T-helper 2 cell (primary cell): ENCODE measurements around the gene NT5DC1.
"Not testable (repeated sequence)": the region's sequence is repeated elsewhere in the genome, so short reads cannot be mapped to it uniquely, and the experiment has no call there.

Experiments
- DNase-seq, 5 experiments: peaks; one replicate each; pipeline versions ENCODE4 v3.0.0 to v3.0.0-alpha.2; 2012 to 2022

Gene NT5DC1

GRCh38 chr6:116280161-116280932 is 179.7 kb downstream of the NT5DC1 start:
- DNase-seq, result peak in 1 of 5 experiments; percentile 41

- DNase-seq, result no peak
Observed at GRCh38 chr6:116280933-116281316, 180.3 kb downstream of the NT5DC1 start.

DNA sequence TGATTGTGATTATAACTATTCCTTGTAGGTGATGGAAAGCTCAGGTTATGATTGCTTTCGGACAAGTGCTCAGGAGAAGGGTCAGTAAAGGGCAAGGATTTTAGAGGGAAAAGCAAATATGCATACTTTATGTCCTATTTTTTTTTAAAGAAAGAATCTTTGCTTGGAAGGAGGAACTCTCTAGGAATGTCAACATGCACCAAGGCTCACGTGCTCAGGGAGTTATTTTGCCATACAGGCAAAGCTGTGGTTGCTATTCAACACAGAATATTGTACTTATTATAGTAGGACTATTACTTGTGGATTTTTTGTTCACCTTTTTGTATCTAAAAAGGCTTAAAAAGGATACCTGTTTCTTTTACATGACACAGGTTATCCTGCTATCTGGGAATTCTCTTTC is 182.0 kb downstream of the NT5DC1 start:
- DNase-seq, result no peak

- no peak for DNase-seq
Observed at GRCh38 chr6:116283191-116283590, 182.5 kb downstream of the NT5DC1 start.

DNA sequence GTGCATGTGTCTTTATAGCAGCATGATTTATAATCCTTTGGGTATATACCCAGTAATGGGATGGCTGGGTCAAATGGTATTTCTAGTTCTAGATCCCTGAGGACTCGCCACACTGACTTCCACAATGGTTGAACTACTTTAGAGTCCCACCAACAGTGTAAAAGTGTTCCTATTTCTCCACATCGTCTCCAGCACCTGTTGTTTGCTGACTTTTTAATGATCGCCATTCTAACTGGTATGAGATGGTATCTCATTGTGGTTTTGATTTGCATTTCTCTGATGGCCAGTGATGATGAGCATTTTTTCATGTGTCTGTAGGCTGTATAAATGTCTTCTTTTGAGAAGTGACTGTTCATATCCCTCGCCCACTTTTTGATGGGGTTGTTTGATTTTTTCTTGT is 184.3 kb downstream of the NT5DC1 start:
- DNase-seq, result not testable (repeated sequence)

DNA sequence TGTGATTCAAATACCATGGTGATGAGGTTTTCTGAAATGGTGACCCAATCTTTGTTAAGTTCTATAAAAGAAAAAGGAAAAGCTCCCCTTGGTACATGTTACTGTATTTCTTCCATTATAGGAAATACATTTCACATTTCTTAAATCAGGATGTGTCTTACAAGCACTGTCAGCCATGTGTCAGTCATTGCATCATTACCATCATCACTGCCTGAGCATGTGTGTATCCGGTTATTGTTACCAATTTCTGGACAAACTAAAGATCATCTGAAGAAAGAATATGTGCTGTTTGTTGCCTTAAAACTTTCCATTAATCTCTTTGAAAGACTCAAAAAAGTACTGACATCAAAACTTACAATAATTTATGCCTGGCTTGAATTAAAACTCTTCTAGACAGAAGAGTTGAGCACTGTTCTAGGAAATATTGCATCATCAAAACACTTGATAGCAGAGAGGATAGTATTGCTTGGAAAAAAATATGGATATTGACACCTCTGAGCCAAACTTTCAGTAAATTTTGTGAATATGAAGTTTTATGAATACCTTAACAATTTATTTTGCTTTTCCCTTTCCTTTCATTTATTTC is 186.2 kb downstream of the NT5DC1 start:
- no peak for DNase-seq

DNA sequence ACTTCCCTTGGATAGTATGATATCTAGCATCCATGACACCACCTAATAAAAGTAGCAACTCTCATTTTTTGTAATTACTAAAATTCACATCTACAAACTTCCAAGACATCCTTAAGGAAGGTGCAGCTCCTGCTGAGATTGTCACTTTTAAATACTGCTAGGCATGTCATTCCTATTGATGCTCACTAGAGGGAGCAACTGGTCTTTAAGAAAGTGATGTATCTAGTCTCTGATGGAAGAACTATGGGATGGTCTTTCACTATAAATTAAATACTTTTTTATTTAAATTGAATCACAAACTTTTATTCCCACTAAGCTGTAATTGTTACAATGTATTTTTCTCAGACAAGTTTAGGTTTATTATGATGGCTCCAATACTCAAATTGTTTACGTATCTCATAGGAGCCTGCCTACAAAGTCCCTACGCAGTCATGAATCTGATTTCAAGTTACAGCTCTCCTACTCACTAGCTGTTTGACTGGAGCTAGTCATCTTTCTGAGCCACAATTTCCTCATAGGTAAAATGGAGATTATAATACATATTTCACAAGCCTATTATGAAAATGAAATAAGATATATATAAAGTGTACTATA is 187.1 kb downstream of the NT5DC1 start:
- DNase-seq, result peak in 2 of 5 experiments; percentile 20 to 42

DNA sequence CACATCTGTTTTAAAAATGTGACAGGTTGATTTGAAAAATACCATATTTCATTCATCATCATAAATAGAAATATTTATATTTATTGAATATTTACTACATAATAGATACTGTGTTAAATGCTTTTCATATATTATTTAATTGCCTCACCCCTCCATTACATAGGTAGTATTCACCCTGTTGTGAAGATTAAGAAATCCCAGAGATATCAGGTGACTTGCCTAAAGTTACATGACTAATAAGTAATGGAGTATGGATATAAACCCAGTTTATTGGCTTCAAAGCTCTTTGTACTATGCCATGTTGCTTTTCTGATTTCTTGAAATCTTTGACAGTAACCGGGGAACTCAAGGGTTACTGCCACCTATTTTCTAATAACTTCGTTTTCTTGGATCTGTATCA is 189.2 kb downstream of the NT5DC1 start:
- no peak for DNase-seq

- DNase-seq, result no peak
Observed at GRCh38 chr6:116290799-116291198, 190.1 kb downstream of the NT5DC1 start.

DNA sequence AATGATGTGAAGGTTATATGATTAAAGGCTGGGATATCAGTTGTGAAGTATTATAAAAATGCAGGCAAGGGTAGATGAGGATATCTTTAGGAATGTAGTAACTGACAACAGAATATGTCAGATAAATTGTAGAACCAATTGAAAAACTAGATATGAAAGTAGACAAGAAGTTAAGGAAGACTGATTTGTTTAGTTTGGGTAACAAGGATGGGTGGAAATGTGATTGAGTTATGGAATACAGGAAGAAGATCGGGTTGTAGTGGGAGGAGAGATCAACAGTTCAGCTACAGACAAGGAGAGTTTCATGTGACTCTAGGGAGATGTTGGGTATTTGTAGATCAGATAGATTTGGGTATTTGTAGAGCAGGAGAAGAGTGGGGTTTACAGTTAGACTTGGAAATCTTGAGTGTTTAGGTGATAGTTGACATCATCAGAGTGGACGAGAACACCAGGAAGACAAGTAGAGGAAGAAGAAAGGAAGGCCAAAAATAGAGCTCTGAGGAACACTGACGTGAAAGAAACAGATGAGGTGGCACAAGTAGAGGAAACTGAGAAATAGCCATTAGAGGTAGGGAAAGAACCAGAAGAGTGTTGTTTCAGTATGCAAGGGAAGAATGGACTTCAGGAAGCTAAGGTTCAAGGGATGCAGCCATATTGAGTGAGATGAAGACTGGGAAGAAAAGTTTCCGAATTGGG is 191.2 kb downstream of the NT5DC1 start:
- DNase-seq, result no peak

DNA sequence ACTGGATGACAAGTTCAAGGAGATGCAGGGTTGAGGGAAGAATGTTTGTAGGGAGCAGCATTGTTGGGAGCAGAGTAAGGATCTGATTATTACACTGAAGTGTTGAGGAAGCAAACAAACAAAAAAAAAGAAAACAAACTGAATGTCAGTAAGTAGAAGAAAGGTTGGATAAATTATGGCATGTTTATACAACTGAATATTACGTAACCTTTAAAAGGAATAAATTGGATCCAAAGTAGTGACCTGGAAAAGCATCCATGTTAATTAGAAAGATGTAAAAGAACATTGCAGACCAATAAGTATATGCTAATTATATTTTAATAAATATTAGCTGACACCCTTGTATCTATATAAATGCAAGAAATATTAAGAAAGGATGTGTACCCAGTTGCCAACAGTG is 191.9 kb downstream of the NT5DC1 start:
- DNase-seq, result no peak

DNA sequence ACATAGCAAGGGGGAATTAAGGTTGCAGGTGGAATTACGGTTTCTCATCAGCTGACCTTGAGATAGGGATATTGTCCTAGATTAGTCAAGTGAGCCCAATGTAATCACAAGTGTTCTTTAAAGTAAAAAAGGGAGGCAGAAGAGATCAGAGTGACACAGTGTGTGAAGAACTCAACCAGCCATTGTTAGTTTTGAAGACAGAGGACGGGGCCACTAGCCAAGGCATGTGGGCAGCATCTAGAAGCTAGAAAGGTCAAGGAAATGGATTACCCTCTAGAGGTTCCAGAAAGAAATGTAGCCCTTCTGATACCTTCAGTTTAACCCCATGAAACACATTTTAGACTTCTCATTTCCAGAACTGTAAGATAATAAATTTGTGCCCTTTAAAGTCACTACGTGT is 197.6 kb downstream of the NT5DC1 start:
- no peak for DNase-seq

GRCh38 chr6:116298973-116299372 is 198.3 kb downstream of the NT5DC1 start:
- no peak for DNase-seq
